GM12874 (cell line): ENCODE measurements around the gene TAS1R2.

ENCODE experiments used
- TF ChIP-seq, protein P1 (sequence below): IDR thresholded peaks from 2 replicates; pipeline ENCODE4 v1.5.1; 2011; ENCODE audit warnings: low read depth, mild to moderate bottlenecking, control low read depth, low read length, moderate library complexity; ENCODE audit not compliant: insufficient read depth

The TAS1R2 gene

DNA sequence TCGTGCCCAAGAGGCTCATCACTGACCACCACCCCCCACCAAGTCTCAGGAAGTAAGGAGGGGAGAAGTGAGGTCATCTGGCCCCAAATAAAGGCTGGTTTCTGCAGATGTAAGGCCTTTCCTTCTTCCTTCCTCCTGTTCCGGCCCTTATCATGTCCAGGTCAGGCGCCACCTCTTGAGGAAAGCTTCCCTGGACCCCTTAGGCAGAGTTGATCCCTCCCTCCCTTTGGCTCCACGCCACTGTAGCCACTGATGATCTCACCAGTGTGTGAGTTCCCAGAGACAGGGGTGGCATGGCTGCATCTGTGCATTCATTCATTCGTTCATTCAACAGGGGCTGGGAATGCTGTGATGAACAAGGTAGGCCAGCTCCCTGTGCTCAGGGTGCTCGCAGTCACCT is 59.2 kb downstream of the TAS1R2 start:
- TF ChIP-seq, protein P1, sequence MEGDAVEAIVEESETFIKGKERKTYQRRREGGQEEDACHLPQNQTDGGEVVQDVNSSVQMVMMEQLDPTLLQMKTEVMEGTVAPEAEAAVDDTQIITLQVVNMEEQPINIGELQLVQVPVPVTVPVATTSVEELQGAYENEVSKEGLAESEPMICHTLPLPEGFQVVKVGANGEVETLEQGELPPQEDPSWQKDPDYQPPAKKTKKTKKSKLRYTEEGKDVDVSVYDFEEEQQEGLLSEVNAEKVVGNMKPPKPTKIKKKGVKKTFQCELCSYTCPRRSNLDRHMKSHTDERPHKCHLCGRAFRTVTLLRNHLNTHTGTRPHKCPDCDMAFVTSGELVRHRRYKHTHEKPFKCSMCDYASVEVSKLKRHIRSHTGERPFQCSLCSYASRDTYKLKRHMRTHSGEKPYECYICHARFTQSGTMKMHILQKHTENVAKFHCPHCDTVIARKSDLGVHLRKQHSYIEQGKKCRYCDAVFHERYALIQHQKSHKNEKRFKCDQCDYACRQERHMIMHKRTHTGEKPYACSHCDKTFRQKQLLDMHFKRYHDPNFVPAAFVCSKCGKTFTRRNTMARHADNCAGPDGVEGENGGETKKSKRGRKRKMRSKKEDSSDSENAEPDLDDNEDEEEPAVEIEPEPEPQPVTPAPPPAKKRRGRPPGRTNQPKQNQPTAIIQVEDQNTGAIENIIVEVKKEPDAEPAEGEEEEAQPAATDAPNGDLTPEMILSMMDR = no peak

DNA sequence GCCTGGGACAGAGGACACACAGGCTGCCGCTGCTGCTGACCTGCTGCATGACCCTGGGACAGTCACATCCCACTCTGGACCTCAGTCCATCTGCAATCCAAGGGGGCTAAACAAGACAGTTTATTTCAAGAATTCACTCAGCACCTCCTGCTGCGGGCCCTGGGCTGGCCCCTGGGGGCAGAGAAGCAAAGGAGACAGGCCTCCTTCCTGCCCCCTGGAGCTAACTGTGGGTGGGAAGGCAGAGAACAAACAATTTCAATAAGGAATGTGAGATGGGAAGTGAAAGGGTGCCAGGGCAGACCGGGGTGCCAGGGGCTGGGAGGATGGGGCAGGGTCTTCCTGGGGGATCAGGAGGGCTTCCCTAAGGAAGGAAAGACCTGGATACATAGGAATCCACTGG is 60.0 kb downstream of the TAS1R2 start:
- TF ChIP-seq, protein P1 = no peak

DNA sequence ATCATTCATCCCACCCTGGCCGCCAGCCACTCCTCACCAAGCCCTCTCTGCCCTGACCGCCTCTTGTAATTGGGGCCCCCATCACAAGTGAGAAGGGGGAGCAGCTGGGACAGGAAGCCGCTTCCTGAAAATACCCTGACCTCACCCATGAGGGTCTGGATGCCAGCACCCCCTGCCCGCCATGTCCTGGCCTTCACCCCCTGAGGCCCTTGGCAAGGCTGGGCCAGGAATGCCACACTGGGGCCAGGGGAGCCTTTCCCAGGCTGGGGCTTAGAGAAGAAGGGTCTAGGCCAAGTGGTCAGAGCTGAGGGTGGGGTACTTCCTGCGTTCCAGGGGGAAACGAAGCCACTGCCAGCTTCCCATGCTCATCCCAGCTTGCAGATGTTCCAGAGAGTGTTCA is 60.5 kb downstream of the TAS1R2 start:
- TF ChIP-seq, protein P1 = no peak

DNA sequence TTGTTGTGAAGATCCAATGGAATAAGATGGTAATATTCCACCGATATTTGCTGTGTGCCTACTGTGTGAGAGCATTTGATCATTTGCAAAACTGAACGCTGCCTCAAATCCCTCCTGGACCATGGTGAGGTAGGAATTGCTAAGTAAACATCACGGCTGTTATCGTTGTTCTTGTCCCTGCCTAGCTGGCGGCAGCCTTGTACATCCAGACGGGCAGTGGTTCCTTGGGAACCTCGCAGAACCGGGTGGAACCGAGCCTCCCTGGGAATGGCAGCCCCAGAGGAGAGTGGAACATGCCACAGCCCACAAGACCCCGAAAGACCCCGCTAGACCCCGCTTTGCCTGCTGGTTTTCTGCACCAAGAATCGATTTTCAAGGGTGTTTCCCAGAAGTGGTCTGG is 60.9 kb downstream of the TAS1R2 start:
- TF ChIP-seq, protein P1 = no peak

DNA sequence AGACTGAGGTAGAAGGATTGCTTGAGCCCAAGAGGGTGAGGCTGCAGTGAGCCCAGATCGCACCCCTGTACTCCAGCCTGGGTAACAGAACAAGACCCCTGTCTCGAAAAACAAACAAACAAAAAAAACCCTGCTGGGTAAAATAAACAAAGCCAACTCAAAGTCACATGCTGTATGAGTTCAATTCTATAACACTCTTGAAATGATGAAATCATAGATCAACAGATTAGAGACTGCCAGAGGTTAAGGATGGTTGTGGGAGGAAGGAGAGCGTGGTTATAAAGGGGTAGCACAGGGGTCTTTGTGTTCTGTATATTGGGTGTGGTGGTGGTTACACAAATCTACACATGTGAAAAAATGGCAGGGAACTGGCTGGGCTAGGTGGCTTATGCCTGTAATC is 62.5 kb downstream of the TAS1R2 start:
- TF ChIP-seq, protein P1 = no peak

DNA sequence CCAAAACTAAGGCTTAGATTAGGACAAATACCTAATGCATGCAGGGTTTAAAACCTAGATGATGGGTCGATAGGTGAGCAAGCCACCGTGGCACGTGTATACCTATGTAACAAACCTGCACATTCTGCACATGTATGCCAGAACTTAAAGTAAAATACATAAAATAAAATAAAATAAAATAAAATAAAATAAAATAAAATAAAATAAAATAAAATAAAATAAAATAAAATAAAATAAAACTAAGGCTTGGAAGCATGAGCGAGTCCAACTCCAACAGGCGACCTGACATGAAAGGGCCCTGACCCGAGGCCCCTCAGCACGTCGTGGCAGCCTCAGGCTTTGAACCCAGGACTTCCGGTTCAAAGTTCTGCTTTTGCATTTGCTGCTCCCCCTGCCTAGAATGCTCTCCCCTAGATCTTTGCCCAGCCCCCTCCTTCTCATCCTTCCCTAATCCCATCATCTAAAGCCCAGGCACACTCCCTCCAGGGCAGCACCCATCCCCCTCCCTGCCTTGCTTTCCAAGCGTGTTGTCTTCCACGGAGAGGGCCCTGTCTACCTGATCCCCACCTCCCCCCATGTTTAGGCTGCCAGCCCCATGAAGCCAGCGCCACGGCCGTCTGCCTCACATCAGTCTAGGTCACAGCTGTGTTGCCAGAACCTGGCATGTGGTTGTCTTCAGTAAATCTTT is 64.3 kb downstream of the TAS1R2 start:
- TF ChIP-seq, protein P1 = no peak

DNA sequence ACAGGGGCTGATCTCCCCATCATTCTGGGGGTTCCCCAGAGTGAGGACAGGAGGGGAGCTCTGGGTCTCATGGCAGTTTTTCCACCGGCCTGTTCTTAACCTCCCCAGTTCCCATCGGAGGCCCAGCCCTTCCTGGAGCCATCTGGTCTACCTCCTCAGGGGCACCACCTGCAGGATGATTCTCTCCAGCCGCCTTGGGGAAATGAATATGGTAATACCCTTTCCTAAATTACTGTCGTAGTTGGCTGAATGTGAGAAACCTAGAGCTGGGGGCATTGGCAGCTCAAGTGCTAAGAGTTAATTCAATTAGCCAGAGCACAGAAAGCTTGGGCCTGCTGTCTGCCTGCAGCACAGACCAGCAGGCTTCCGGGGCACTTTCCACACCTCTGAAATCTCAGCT is 64.9 kb downstream of the TAS1R2 start:
- TF ChIP-seq, protein P1 = no peak
